Measurements from ENCODE around the gene APBB3. TPM values are rescaled to one million over a fixed set of nuclear protein-coding genes. Genes with fewer than 3 reads are reported as not detected.

Gene APBB3
- total and polyA plus RNA-seq, 9 of the 15 experiments (the other 6 are each of a cell fraction or from before 2014, with no cell fraction given), result 0.17 to 24.3 (median 9.5) TPM

- TF ChIP-seq IRF9 (tag; IDR thresholded peaks at IDR 0.05) (peak; percentile 76; the same call in 1 of the 2 replicates), ZSCAN32 (CRISPR knock-in tag; IDR thresholded peaks at IDR 0.05) (0 out of 2 replicates have a peak, but pooled peaks have one; percentile 44), RBM39 (optimal IDR thresholded peaks at IDR 0.05; ENCODE audit: low read depth, low read length) (no peak), CBFA2T3 (IDR thresholded peaks at IDR 0.05) (peak; percentile 62), SIN3B (IDR thresholded peaks at IDR 0.05; ENCODE audit: low read depth) (no peak), ZNF146 (CRISPR knock-in tag; IDR thresholded peaks at IDR 0.05; ENCODE audit: unreplicated experiment) (no peak), ZBTB40 (IDR thresholded peaks at IDR 0.05) (no peak), ZBTB40 (CRISPR knock-in tag; IDR thresholded peaks at IDR 0.05) (no peak), GMEB1 (CRISPR knock-in tag; IDR thresholded peaks at IDR 0.05) (no peak), ATF3 (IDR thresholded peaks at IDR 0.05) (peak; percentile 99), ATF3 (CRISPR knock-in tag; conservative IDR thresholded peaks at IDR 0.05) (peak; percentile 42; the same call in 1 of the 2 replicates), NCOA4 (IDR thresholded peaks at IDR 0.05; ENCODE audit: partially characterized antibody) (no peak), E4F1 (CRISPR knock-in tag; IDR thresholded peaks at IDR 0.05; ENCODE audit: borderline replicate concordance) (no peak), ATF7 (IDR thresholded peaks at IDR 0.05) (peak; percentile 60; the same call in 1 of the 2 replicates)
These were observed 9.9 kb downstream of the APBB3 start (continued) for GRCh38 chr5:140554454-140554853.

All from K562 (cell line).